MM.1S (cell line): ENCODE results near the gene YPEL2.

ENCODE experiments used
- CTCF ChIP-seq: fragments of 300-600 bp; sonication (generic); IDR thresholded peaks from 2 replicates; pipeline ENCODE4 v1.5.1; 2016; ENCODE audit warnings: antibody characterized with exemption, low read length, mixed read lengths
- EZH2phosphoT487 ChIP-seq: fragments of 300-600 bp; sonication (generic); IDR thresholded peaks from 2 replicates; pipeline ENCODE4 v1.6.1; 2018; ENCODE audit warnings: antibody characterized with exemption, low read length

- TF ChIP-seq CTCF (no peak), EZH2phosphoT487 (no peak)
Observed at GRCh38 chr17:59332749-59333377, 1.4 kb downstream of the YPEL2 start.
